Measurements from ENCODE around the gene NPAT. TPM values are rescaled to one million over a fixed set of nuclear protein-coding genes. Genes with fewer than 3 reads are reported as not detected.
A peak's percentile ranks its signal among the peaks of the same experiment; 100 is the strongest.

NPAT gene
- total RNA-seq, 1 experiment from 2014 or later, result 27.9 TPM

- Histone ChIP-seq H3K36me3 (ENCODE audit: insufficient read depth, low read length, poor library complexity, severe bottlenecking) (no peaks in the 10 kb centered on the region), H3K27me3 (replicated peaks; ENCODE audit: insufficient read depth, low read depth, low read length, poor library complexity) (no peaks in the 10 kb centered on the region), H3K4me3 (ENCODE audit: low read depth, low read length, poor library complexity, severe bottlenecking) (no peak overlapping the region), H3K4me1 (ENCODE audit: insufficient read depth, low read length, poor library complexity, severe bottlenecking) (no peaks in the 10 kb centered on the region), H3K27ac (ENCODE audit: low read depth, low read length, poor library complexity, severe bottlenecking) (no peak overlapping the region), H3K9me3 (ENCODE audit: low read depth, low read length, poor library complexity, severe bottlenecking) (no peaks in the 10 kb centered on the region)
- intact Hi-C loops (cut with micrococcal nuclease; ENCODE audit: unreplicated experiment), result no loop called here
- BruUV-seq (replicated peaks), result no TSS peak
- ChIA-PET POLR2A (ENCODE audit: low non-redundant PET) (no interaction called here), CTCF (no interaction called here)
- DNase-seq (ENCODE audit: low spot score), result peak; percentile 66
- TF ChIP-seq, protein P1, sequence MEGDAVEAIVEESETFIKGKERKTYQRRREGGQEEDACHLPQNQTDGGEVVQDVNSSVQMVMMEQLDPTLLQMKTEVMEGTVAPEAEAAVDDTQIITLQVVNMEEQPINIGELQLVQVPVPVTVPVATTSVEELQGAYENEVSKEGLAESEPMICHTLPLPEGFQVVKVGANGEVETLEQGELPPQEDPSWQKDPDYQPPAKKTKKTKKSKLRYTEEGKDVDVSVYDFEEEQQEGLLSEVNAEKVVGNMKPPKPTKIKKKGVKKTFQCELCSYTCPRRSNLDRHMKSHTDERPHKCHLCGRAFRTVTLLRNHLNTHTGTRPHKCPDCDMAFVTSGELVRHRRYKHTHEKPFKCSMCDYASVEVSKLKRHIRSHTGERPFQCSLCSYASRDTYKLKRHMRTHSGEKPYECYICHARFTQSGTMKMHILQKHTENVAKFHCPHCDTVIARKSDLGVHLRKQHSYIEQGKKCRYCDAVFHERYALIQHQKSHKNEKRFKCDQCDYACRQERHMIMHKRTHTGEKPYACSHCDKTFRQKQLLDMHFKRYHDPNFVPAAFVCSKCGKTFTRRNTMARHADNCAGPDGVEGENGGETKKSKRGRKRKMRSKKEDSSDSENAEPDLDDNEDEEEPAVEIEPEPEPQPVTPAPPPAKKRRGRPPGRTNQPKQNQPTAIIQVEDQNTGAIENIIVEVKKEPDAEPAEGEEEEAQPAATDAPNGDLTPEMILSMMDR (conservative IDR thresholded peaks at IDR 0.05; ENCODE audit: low read depth, low read length), result no peak
- no peak for TF ChIP-seq EZH2 (IDR thresholded peaks at IDR 0.05; ENCODE audit: borderline replicate concordance, low read depth, low read length, poor library complexity, severe bottlenecking)
These were observed 106.8 kb downstream of the NPAT start for GRCh38 chr11:108115500-108116140.

DNA sequence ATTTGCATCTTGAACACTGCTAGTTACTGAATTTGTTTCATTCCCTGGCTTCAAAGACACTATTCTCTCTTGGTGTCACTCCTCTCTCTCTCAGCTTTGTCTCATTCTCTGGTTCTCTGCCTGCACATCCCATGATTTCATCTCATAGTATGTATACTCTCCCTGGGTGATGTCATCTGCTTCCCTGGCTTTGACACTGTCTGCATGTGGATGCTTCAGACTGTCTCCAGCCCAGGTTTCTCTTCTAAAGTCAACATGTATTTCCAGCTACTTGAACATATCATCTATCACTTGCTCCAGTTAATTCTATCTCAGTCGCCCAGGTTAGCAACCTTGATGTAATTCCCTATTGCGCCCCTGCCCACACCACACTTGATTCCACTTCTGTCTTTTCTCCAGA, 110.4 kb downstream of the NPAT start:
- DNase-seq (ENCODE audit: low spot score), result no peak
- POLR2A ChIA-PET (ENCODE audit: low non-redundant PET), result no interaction called here

DNA sequence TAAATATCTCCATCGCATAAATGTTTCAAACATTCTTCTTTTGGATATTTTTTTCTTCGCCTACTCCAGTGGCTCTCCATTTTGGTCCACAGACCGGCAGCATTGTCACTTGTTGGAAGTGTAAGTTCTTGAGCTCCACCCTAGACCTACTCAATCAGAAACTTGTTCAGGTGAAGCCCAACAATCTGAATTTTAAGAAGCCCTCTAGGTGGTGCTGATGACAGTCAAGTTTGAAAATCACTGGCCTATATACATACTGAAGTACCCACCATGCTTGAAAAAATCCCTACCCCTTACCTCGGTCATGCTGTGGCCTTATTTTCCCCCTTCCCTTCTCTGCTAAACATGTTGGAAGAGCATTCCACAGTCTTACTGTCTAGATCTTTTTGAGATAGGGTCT, 111.3 kb downstream of the NPAT start:
- no peaks in the 10 kb centered on the region for H3K9me3 ChIP-seq (ENCODE audit: low read depth, low read length, poor library complexity, severe bottlenecking)
- no peak overlapping the region for H3K27ac ChIP-seq (ENCODE audit: low read depth, low read length, poor library complexity, severe bottlenecking)
- no peaks in the 10 kb centered on the region for H3K27me3 ChIP-seq (replicated peaks; ENCODE audit: insufficient read depth, low read depth, low read length, poor library complexity)
- TF ChIP-seq, protein P1 (conservative IDR thresholded peaks at IDR 0.05; ENCODE audit: low read depth, low read length), result no peak
- TF ChIP-seq EZH2 (IDR thresholded peaks at IDR 0.05; ENCODE audit: borderline replicate concordance, low read depth, low read length, poor library complexity, severe bottlenecking), result no peak
- H3K4me1 ChIP-seq (ENCODE audit: insufficient read depth, low read length, poor library complexity, severe bottlenecking), result no peaks in the 10 kb centered on the region
- BruUV-seq (replicated peaks), result no TSS peak
- DNase-seq (ENCODE audit: low spot score), result no peak
- CTCF ChIA-PET, result no interaction called here
- peaks cover under 1% of the 10 kb centered on the region for H3K36me3 ChIP-seq (ENCODE audit: insufficient read depth, low read length, poor library complexity, severe bottlenecking)
- no peak overlapping the region for H3K4me3 ChIP-seq (ENCODE audit: low read depth, low read length, poor library complexity, severe bottlenecking)
- intact Hi-C loops (cut with micrococcal nuclease; ENCODE audit: unreplicated experiment), result no loop called here
- POLR2A ChIA-PET (ENCODE audit: low non-redundant PET), result no interaction called here

More for the DNA sequence above, 110.4 kb downstream of the NPAT start:
- CTCF ChIA-PET, result no interaction called here
- no peak overlapping the region for H3K4me3 ChIP-seq (ENCODE audit: low read depth, low read length, poor library complexity, severe bottlenecking)
- no peaks in the 10 kb centered on the region for H3K4me1 ChIP-seq (ENCODE audit: insufficient read depth, low read length, poor library complexity, severe bottlenecking)
- no TSS peak for BruUV-seq (replicated peaks)
- H3K9me3 ChIP-seq (ENCODE audit: low read depth, low read length, poor library complexity, severe bottlenecking), result no peaks in the 10 kb centered on the region
- no peaks in the 10 kb centered on the region for H3K27me3 ChIP-seq (replicated peaks; ENCODE audit: insufficient read depth, low read depth, low read length, poor library complexity)
- H3K27ac ChIP-seq (ENCODE audit: low read depth, low read length, poor library complexity, severe bottlenecking), result no peak overlapping the region
- H3K36me3 ChIP-seq (ENCODE audit: insufficient read depth, low read length, poor library complexity, severe bottlenecking), result no peaks in the 10 kb centered on the region
- TF ChIP-seq, protein P1 (conservative IDR thresholded peaks at IDR 0.05; ENCODE audit: low read depth, low read length), result no peak
- TF ChIP-seq EZH2 (IDR thresholded peaks at IDR 0.05; ENCODE audit: borderline replicate concordance, low read depth, low read length, poor library complexity, severe bottlenecking), result no peak
- intact Hi-C loops (cut with micrococcal nuclease; ENCODE audit: unreplicated experiment), result no loop called here

Other genes starting within 250 kb of the NPAT start
- gene CUL5, start 213.7 kb downstream of the NPAT start, total RNA-seq (2021), result 62.3 and 63.1 TPM in 2 replicates
- gene ACAT1, start 101.1 kb downstream of the NPAT start, total RNA-seq (2021), result 108 and 118 TPM in 2 replicates
- gene ATM, start 429 bp upstream of the NPAT start, total RNA-seq (2021), result 68.8 and 72.5 TPM in 2 replicates
- 0.43 and 0.59 TPM in 2 replicates for gene C11orf65, start 244.9 kb upstream of the NPAT start, total RNA-seq (2021)

Data from A673 (cell line).